Esophagus squamous epithelium (tissue), 4 donors: ENCODE measurements around the gene MAP3K20.

ENCODE experiments used
- POLR2A ChIP-seq, 4 donors: fragments of 450-650 bp; IDR thresholded peaks; one replicate each; pipeline ENCODE4 v1.6.1; 2017; ENCODE audit warnings: antibody characterized with exemption in 4 of 4, mild to moderate bottlenecking in 4 of 4, moderate library complexity in 3 of 4
- TF ChIP-seq, protein P1 (sequence below), 6 experiments: fragments of 450-650 bp in 4 of 6; fragments of 200-600 bp in 2 of 6; sonication (generic) in 2 of 6; IDR thresholded peaks; one replicate each; pipeline ENCODE4 v1.5.1; 2016 to 2019; ENCODE audit warnings: antibody characterized with exemption in 6 of 6, mild to moderate bottlenecking in 4 of 6, moderate library complexity in 4 of 6

- TF ChIP-seq POLR2A (IDR thresholded peaks at IDR 0.05) = no peak
- TF ChIP-seq, protein P1, sequence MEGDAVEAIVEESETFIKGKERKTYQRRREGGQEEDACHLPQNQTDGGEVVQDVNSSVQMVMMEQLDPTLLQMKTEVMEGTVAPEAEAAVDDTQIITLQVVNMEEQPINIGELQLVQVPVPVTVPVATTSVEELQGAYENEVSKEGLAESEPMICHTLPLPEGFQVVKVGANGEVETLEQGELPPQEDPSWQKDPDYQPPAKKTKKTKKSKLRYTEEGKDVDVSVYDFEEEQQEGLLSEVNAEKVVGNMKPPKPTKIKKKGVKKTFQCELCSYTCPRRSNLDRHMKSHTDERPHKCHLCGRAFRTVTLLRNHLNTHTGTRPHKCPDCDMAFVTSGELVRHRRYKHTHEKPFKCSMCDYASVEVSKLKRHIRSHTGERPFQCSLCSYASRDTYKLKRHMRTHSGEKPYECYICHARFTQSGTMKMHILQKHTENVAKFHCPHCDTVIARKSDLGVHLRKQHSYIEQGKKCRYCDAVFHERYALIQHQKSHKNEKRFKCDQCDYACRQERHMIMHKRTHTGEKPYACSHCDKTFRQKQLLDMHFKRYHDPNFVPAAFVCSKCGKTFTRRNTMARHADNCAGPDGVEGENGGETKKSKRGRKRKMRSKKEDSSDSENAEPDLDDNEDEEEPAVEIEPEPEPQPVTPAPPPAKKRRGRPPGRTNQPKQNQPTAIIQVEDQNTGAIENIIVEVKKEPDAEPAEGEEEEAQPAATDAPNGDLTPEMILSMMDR (IDR thresholded peaks at IDR 0.05) = no peak
Observed at GRCh38 chr2:173043897-173044519, 31.6 kb upstream of the MAP3K20 start.
